CD14-positive monocyte (primary cell): ENCODE results near the gene CNST. TPM values are rescaled to one million over a fixed set of nuclear protein-coding genes. Genes with fewer than 3 reads are reported as not detected.

ENCODE experiments used
- DNase-seq, 3 donors: peaks; one replicate each; pipeline ENCODE4 v3.0.0-alpha.2; 2011 to 2022
- H2AFZ ChIP-seq: 2 replicates; pipeline ENCODE4 v1.6.0; 2012; ENCODE audit warnings: mild to moderate bottlenecking, low read depth, low read length, inconsistent platforms; ENCODE audit not compliant: insufficient read depth, poor library complexity, severe bottlenecking
- H3K27ac ChIP-seq, 2 donors: 1 replicate in 1 of 2; 2 replicates in 1 of 2; pipeline ENCODE4 v1.5.1; 2012 to 2013; ENCODE audit warnings: low read length in 2 of 2, control low read depth in 1 of 2, inconsistent platforms in 1 of 2, low read depth in 1 of 2, mild to moderate bottlenecking in 1 of 2
- H3K27me3 ChIP-seq, 2 donors: one replicate each; pipeline versions ENCODE4 v1.6.0 to v1.6.1; 2011 to 2013; ENCODE audit warnings: low read length in 2 of 2; ENCODE audit not compliant: control insufficient read depth in 2 of 2, insufficient read depth in 2 of 2
- H3K36me3 ChIP-seq, 2 donors: replicated peaks in 1 of 2; 1 replicate in 1 of 2; 2 replicates in 1 of 2; pipeline versions ENCODE4 v1.5.1 to v1.6.1; 2012 to 2013; ENCODE audit warnings: low read length in 2 of 2, control low read depth in 1 of 2, inconsistent platforms in 1 of 2, mild to moderate bottlenecking in 1 of 2; ENCODE audit not compliant: insufficient read depth in 2 of 2, control insufficient read depth in 1 of 2
- H3K4me1 ChIP-seq, 2 donors: 1 replicate in 1 of 2; 2 replicates in 1 of 2; pipeline versions ENCODE4 v1.5.1 to v1.6.1; 2012 to 2013; ENCODE audit warnings: low read length in 2 of 2, control low read depth in 1 of 2, inconsistent platforms in 1 of 2, mild to moderate bottlenecking in 1 of 2, moderate library complexity in 1 of 2; ENCODE audit not compliant: insufficient read depth in 2 of 2, control insufficient read depth in 1 of 2
- H3K4me2 ChIP-seq: replicated peaks from 2 replicates; pipeline ENCODE3; 2012; ENCODE audit warnings: low read length, moderate library complexity, mild to moderate bottlenecking; ENCODE audit not compliant: poor library complexity, severe bottlenecking; ENCODE audit errors: extremely low read depth
- H3K4me3 ChIP-seq, 3 experiments: fragments of 200-600 bp in 1 of 3; sonication (generic) in 1 of 3; replicated peaks in 1 of 3; 1 replicate in 2 of 3; 2 replicates in 1 of 3; pipeline ENCODE4 v1.5.1; 2011 to 2013; ENCODE audit warnings: low read length in 3 of 3, mild to moderate bottlenecking in 3 of 3, control low read depth in 2 of 3, low read depth in 2 of 3, inconsistent platforms in 1 of 3, moderate library complexity in 1 of 3
- H3K79me2 ChIP-seq: 2 replicates; pipeline ENCODE4 v1.6.0; 2012; ENCODE audit warnings: mild to moderate bottlenecking, control low read depth, inconsistent platforms, low read length, moderate library complexity; ENCODE audit not compliant: insufficient read depth
- H3K9ac ChIP-seq: 2 replicates; pipeline ENCODE4 v1.6.0; 2017; ENCODE audit warnings: low read length, mild to moderate bottlenecking; ENCODE audit not compliant: insufficient read depth, poor library complexity, severe bottlenecking
- H3K9me3 ChIP-seq, 2 donors: replicated peaks in 1 of 2; 1 replicate in 1 of 2; 2 replicates in 1 of 2; pipeline versions ENCODE4 v1.5.1 to v1.6.1; 2012 to 2013; ENCODE audit warnings: low read length in 2 of 2, control low read depth in 1 of 2; ENCODE audit not compliant: control insufficient read depth in 1 of 2, insufficient read depth in 1 of 2
- H4K20me1 ChIP-seq: 2 replicates; pipeline ENCODE4 v1.6.0; 2012; ENCODE audit warnings: mild to moderate bottlenecking, low read length, control low read depth, moderate library complexity; ENCODE audit not compliant: insufficient read depth
- H3K27ac Mint-ChIP-seq, 7 donors: one replicate each; pipeline ENCODE4 v1.8.0; 2020; ENCODE audit warnings: mild to moderate bottlenecking in 7 of 7, mixed read lengths in 7 of 7, moderate library complexity in 6 of 7, inconsistent platforms in 2 of 7
- H3K27me3 Mint-ChIP-seq, 3 donors: one replicate each; pipeline ENCODE4 v1.8.0; 2021 to 2022; ENCODE audit warnings: low read depth in 3 of 3, mild to moderate bottlenecking in 3 of 3, mixed read lengths in 3 of 3, moderate library complexity in 3 of 3, inconsistent platforms in 1 of 3
- H3K36me3 Mint-ChIP-seq, 2 donors: one replicate each; pipeline ENCODE4 v1.8.0; 2020; ENCODE audit warnings: mixed read lengths in 2 of 2, inconsistent platforms in 1 of 2, mild to moderate bottlenecking in 1 of 2
- H3K4me1 Mint-ChIP-seq: one replicate; pipeline ENCODE4 v1.8.0; 2020; ENCODE audit warnings: mild to moderate bottlenecking, mixed read lengths
- H3K4me3 Mint-ChIP-seq, 2 donors: one replicate each; pipeline ENCODE4 v1.8.0; 2020; ENCODE audit warnings: mild to moderate bottlenecking in 2 of 2, mixed read lengths in 2 of 2, moderate library complexity in 1 of 2
- H3K9me3 Mint-ChIP-seq, 7 donors: one replicate each; pipeline ENCODE4 v1.8.0; 2020 to 2022; ENCODE audit warnings: mixed read lengths in 7 of 7, mild to moderate bottlenecking in 6 of 7, moderate library complexity in 6 of 7, inconsistent platforms in 2 of 7
- CTCF ChIP-seq: fragments of 200-600 bp; IDR thresholded peaks from one replicate; pipeline ENCODE4 v1.8.0; 2022; ENCODE audit warnings: antibody characterized with exemption, mild to moderate bottlenecking
- WGBS: methylation state at CpG from one replicate; pipeline ENCODE4 v1.1.5; 2013; ENCODE audit warnings: missing lambda C conversion rate; ENCODE audit not compliant: insufficient coverage; 5-methylcytosine and 5-hydroxymethylcytosine counted together
- intact Hi-C, 2 donors: fragments of 100-400 bp; cut with micrococcal nuclease; formaldehyde crosslinking; loops; one replicate each; pipeline versions ENCODE4 v1.15.0 to v1.15.1; 2023
- polyA plus RNA-seq, 3 donors: library from polyadenylated mRNA; depleted of rRNA in 1 of 3; unstranded in 2 of 3; stranded (reverse) in 1 of 3; fragments of 300-500 nt in 2 of 3; fragments of >200 nt in 1 of 3; fragmentation: Illumina TruSeq in 2 of 3; gene quantifications; 1 replicate in 2 of 3; 2 replicates in 1 of 3; pipeline ENCODE4 v1.2.3, GENCODE V29; 2012 to 2021

The CNST gene
- polyA plus RNA-seq, 3 donors: 11.0 to 14.1 (median 13.7) TPM

- Histone ChIP-seq H3K79me2 (no peaks in the 10 kb centered on the region), H3K36me3 (peaks cover 23 to 35% of the 10 kb centered on the region in 2 donors), H3K9me3 (no peaks in the 10 kb centered on the region), H3K27me3 (no peaks in the 10 kb centered on the region), H3K4me3 (no peak overlapping the region), H2AFZ (no peak overlapping the region), H3K4me1 (no peaks in the 10 kb centered on the region), H3K4me2 (no peak overlapping the region), H3K9ac (no peak overlapping the region), H4K20me1 (no peaks in the 10 kb centered on the region), H3K27ac (no peak overlapping the region)
- intact Hi-C loops: no loop called here
- Mint-ChIP-seq H3K4me3 (no peak overlapping the region), H3K4me1 (no peaks in the 10 kb centered on the region), H3K27ac (no peak overlapping the region), H3K27me3 (peaks cover 0 to 3% (median 0%) of the 10 kb centered on the region in 3 donors), H3K36me3 (peaks cover 21 to 30% of the 10 kb centered on the region in 2 donors), H3K9me3 (peaks cover 0 to 15% (median 0%) of the 10 kb centered on the region in 7 donors)
- DNase-seq: no peak
- 100% methylated on average over 2 of the region's 3 CpGs for WGBS
- no peak for TF ChIP-seq CTCF
Observed at GRCh38 chr1:246537887-246538286, 28.4 kb upstream of the CNST start.

- Histone ChIP-seq H3K4me1 (no peaks in the 10 kb centered on the region), H3K27ac (no peak overlapping the region), H3K4me2 (no peak overlapping the region), H3K9me3 (no peaks in the 10 kb centered on the region), H3K4me3 (no peak overlapping the region), H3K9ac (no peak overlapping the region), H3K36me3 (peaks cover 49 to 66% of the 10 kb centered on the region in 2 donors), H4K20me1 (no peaks in the 10 kb centered on the region), H2AFZ (no peak overlapping the region), H3K79me2 (no peaks in the 10 kb centered on the region), H3K27me3 (no peaks in the 10 kb centered on the region)
- intact Hi-C loops: no loop called here
- no peak for TF ChIP-seq CTCF
- WGBS: no CpG with 5 or more reads among the region's 7 CpGs
- H3K4me3 Mint-ChIP-seq: no peak overlapping the region
- H3K9me3 Mint-ChIP-seq: peaks cover 0 to 5% (median 0%) of the 10 kb centered on the region in 7 donors
- no peak for DNase-seq
- H3K4me1 Mint-ChIP-seq: no peaks in the 10 kb centered on the region
- H3K36me3 Mint-ChIP-seq: peaks cover 47 to 60% of the 10 kb centered on the region in 2 donors
- no peak overlapping the region for H3K27ac Mint-ChIP-seq
- peaks cover 0 to 3% (median 0%) of the 10 kb centered on the region in 3 donors for H3K27me3 Mint-ChIP-seq
Observed at GRCh38 chr1:246540738-246541491, 25.3 kb upstream of the CNST start.
